Activated naive CD4-positive, alpha-beta T cell (primary cell): Measurements from ENCODE around the gene CCSER2.
"Not testable (repeated sequence)": the region's sequence is repeated elsewhere in the genome, so short reads cannot be mapped to it uniquely, and the experiment has no call there.

Experiments used
- DNase-seq, 4 experiments: peaks; one replicate each; lab custom pipeline; 2025; lab: John Stamatoyannopoulos, UW

CCSER2 gene

DNA sequence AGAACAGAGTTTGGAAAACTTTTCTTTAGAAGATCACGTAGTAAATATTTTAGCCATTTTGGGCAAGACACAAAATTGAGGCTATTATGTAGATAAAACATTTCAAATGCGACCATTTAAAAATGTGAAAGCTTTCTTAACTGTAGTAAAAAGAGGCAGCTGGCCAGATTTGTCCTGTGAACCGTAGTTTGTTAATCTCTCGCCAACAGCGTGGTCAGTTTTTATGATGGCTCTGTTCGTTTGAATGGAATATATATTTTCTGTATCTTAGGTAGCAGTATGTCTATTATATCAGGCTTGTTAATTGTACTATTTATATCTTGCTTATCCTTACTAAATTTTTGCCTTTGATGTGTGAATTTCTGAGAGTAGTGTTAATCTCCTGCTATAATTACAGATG, 124.9 kb downstream of the CCSER2 start:
- DNase-seq: no peak

DNA sequence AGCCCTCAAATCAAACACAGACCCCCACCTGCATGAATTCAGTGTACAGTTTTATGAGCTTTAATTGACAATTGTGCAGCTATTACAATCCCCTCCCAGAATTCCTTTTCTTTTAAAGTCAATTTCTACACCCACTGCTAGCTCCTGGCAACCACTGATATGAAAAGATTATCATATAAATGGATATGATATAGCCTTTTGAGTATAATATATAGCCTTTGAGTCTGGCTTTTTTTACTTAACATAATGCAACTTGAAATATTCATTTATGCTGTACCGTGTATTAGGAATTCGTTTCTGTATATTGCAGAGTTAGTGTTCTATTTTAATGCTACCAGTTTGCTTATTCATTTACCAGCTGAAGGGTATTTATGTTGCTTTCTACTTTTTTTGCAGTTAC, 127.7 kb downstream of the CCSER2 start:
- DNase-seq: no peak

DNA sequence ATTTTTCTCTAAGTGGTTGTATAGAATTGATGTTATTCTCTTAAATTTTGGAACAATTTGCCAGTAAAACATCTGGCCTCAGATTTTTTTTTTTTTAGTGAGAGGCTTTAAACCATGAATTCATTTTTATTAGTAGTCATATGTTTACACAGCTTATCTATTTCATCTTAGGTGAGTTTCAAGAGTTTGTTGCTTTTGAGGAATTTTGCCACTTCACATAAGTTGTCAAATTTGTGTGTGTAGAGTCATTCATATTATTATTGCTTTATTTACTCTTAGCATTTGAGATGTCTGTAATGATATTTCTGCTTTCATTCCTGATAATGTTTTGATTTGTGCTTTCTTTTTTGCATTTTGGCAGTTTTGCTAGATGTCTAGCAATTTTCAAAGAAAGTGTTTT, 132.1 kb downstream of the CCSER2 start:
- DNase-seq: no peak

DNA sequence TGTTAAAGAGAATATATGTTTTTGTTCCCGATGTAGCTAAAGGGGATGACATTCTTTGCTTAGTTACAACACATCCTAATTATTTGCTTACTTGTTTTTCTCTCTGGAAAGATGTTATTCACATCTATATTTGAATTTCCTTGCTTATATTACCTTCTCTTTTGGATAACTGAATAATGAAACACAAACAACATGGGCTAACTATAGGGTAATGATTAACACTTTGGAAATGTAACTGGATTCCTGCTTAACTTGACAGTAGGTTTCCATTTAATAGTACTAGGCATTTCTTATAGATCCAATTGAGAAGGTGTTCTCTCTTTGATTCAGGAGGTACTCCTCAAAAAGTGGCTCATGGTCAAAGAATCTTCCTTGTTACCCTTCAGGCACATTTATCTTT, 141.1 kb downstream of the CCSER2 start:
- no peak for DNase-seq

DNA sequence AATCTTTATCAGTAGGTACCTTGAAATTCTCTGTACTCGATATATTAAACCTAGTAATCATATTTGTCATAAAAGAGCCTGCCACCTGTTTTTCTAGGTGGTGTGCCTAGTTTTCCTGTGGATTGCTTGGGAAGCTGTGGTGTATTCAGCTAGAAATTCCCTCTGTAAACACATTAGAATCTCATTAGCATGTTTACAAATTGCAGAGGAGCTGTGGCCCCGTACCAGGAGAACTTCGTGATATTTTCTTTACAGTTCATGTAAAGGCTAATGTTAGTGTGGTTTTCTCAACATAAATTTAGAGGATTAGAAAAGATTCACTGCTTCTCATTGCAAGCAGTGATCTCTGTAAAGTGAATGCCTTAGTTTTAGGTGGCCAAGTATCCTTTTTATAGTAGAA, 144.7 kb downstream of the CCSER2 start:
- no peak for DNase-seq

DNA sequence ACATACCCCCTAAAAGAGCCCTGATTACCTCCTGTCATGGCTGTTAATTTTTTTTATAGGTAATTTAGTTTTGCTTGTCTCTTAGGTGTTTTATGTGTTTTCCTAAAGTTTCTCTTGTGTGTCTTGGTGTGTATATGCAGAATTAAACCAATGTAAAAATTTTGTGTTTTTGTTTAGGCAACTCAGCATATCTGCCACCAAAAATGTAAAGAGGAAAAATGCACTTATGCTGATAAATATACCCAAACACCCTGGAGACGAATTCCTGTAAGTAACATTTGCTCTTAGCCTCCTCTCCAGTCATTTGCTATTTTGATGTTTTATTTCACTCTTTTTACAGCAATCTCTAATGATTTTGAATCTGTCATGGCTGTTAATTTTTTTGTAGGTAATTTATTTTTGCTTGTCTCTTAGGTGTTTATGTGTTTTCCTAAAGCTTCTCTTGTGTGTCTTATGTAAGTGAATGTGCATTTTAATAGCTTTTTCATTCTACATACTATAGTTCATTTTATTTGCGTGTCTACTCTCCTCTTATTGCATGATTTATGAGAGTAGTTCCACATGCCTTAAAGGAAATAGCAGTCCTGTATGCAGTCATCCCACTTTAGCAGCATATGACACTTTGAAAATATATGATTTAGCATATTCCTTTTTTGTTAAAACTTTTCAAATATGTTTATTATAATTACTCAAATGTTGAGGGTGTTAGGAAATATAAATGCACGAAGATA, 149.2 kb downstream of the CCSER2 start:
- DNase-seq: no peak

DNA sequence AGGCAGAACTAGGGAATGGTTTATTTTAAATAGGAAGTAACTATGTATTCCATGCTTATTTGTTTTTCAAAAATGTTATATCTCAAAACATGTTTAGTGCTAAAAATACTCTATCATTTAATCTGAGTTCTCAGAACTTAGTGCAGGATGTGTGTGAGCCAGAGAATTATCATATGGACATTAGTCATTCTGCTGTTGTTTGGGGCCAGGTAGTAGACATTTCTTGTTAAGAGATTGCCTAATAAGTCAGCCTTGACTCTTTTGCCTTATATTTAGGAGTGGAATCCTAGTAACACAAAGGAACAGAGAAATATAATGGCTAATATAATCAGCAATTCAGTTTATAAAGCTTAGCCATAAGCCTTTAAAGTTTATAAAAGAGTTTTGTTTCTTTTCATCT, 149.8 kb downstream of the CCSER2 start:
- no peak for DNase-seq

DNA sequence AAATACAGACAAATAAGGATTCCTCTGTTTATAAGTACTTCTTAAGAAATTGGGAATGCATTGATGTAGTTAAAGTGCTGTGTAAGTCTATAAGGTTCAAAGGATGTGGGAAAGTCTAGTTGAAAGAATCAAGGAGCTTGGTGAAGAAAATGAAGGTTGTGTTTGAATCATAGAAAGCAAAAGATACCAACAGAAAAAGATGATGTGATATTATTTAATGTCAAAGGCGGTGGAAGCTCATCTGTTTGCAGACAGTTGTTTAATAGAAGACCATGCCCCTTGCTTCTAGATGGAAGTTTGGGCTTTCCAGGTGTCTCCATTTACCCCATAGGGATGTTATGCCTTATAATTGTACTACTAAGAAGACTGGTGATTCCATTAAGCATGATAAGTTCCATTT, 150.3 kb downstream of the CCSER2 start:
- no peak for DNase-seq

DNA sequence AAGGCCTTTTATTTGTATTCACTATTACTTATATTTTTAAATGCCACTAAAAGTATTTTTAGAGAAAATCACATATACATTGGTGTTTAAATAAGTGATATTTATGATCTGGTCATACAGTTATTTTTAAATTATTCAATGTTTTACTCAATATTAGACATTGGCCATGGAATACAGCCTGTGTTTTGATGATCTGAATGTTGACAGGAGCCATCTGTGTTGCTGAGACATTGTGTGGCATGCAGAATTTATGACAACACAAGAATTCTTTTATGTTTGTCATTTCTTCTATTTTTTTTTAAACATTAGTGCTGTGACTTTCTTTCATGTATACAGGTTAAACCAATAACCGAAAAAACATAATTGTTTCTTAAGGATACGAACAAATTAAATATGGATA, 156.2 kb downstream of the CCSER2 start:
- no peak for DNase-seq

DNA sequence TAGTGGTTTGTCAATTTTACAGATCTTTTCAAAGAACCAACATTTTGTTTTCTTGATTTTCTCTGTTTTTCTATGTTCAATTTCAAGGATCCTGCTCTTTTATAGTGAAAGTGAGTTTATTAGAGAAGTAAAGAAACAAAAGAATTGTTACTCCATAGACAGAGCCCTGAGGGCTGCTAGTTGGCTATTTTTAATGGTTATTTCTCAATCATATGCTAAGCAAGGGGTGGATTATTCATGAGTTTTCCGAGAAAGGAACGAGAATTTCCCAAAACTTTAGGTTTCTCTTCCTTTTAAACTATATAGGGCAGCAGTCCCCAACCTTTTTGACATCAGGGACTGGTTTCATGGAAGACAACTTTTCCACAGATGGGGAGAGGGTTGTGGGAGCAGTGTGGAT, 165.0 kb downstream of the CCSER2 start:
- DNase-seq: no peak

DNA sequence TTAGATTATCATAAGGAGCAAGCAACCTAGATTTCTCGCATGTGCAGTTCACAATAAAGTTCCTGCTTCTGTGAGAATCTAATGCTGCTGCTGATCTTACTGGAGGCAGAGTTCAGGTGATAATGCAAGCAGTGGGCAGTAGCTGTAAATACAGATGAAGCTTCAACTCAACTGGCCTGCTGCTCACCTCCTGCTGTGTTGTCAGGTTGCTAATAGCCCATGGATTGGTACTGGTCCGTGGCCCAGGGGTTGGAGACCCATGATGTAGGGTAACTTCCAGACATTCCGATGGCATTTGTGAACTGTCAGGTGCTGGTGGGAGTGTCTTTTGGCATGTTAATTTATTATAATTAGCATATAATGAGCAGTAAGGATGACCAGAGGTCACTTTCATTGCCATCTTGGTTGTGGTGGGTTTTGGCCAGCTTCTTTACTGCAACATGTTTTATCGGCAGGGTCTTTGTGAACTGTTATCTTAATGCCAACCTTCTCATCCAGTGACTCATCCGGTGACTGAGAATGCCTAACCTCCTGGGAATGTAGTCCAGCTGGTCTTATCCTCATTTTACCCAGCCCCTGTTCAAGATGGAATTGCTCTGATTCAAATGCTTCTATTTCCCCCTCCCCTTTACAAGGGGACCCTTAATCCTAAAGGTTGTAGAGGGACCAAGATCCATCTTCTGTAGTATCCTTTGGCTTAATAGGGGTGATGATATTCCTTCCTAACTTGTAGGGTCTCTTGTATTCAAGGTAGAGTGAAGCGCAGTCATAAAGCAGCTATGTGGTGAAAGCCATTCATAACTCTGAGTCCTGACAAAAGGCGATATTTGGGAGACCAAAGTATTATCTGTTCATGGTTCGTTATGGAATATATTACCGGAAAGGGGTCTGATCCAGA, 165.8 kb downstream of the CCSER2 start:
- DNase-seq: no peak

DNA sequence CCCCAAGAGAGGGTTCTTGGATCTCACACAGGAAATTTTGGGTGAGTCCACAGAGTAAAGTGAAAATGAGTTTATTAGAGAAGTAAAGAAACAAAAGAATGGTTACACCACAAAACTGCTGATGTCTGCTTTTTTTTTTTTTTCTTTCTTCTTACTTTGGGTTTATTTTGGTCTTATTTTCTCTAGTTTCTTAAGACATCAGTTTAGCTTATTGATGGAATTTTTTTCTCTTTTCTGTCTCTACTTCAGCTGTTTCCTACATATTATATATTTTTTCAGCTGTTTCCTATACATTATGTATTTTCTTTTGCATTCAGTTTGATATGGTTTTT, 166.4 kb downstream of the CCSER2 start:
- no peak for DNase-seq

DNA sequence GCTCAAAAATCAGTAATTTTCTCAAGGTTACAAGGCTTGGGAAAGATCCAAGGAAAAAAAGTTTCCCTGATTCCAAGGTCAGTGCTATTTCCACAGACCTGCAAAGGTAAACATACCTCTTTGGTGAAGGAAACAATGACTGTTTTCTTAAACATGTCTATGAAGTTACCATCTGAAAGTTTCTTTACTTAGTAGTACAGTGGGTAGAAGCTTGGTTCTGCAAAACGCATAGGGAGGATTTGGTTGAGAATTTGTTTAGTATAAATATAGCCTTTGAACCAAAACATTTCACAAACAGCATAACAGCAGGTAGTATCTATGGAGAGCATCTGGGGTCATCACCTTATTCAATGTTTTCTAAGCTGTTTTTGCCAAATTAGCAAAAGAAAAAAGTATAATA, 169.6 kb downstream of the CCSER2 start:
- DNase-seq: no peak

DNA sequence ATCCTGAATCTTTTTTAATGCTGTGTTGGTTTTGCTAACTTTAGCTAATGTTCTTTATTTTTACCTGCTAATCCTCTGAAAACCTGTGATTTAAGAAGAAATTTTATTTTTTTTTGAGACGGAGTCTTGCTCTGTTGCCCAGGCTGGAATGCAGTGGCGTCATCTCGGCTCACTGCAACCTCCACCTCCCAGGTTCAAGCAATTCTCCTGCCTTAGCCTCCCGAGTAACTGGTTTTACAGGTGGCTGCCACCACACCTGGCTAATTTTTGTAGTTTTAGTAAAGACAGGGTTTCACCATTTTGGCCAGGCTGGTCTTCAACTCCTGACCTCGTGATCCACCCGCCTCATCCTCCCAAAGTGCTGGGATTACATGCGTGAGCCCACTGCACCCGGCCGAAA, 170.7 kb downstream of the CCSER2 start:
- not testable (repeated sequence) for DNase-seq

DNA sequence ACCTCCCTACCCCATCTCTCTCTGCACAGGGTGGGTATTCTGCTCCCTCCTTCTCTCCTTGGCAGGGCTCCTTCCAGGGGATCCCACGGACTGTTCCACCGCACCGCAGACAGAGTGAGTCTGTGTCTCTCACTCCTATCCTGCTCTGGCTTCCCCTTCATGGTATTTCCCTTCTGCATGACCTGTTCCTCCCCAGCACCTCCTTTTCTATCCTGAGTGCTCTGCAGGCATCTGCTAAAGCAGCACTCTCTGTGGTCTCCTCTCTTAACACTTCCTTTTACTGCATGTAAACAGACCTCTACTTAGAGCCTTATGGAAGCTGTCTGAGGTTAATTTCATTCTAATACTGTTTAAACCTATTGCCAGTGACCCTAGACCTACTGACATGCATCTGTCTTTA, 171.5 kb downstream of the CCSER2 start:
- DNase-seq: no peak

DNA sequence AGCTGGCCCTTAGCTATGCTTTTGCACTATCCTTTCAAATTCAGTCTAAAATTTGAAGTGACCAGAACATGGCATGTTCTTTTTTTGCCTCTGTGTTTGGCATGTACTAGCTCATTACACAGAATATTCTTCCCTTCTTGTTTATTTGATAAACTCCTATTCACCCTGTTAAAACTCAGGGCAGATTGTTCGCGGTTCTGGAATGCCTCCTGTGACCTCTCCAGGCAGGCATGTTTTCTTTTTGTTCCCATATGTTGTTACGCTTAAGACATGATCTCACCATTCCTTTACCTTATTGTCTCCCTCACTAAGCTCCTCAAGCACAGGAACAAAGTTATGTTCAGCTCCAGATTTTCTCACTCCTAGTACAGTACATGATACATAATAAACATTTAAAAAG, 181.7 kb downstream of the CCSER2 start:
- no peak for DNase-seq

DNA sequence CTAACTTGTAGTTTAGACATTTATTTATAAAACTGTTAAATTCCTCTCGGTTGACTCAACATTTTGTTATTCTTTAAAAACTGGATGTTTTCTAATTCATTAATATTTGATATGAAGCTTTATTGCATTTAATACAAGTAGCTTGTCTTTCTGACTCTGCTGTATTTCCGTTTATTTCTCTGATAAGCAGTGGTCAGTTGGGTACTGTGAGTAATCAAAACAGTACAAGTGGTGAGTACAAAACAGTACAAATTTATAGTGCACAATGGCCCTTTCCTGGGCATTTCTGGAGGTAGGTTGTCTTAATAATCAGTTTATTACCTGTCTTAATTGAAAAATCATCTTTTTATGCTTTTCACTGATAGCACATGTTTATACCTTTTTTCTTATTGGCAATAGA, 182.7 kb downstream of the CCSER2 start:
- DNase-seq: no peak

DNA sequence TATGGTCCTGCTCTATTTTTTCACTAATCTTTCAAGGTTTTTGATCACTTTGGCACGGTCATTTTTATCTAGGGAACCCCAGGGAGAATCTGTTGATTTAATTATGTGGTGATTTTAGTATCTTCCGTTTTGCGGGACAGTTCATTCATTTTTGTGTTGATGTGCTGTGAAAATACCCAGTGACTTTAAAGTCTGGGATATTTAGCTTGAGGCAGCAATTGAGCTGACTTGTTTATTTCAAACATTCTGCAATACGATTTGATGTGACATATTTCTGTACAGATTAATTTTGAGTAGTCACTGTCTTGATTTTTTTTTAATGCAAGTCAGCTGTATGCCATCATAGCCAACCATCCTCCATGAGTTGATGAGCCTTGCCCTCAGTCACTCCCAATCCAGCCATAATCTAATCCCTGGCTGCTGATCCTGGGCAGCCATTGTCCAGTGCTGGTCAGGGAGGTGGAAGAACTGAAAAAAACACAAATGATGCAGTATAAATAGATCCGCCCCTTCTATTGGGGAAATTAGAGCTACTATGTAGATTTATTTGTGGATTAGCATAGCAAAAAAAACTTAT, 183.4 kb downstream of the CCSER2 start:
- DNase-seq: no peak

DNA sequence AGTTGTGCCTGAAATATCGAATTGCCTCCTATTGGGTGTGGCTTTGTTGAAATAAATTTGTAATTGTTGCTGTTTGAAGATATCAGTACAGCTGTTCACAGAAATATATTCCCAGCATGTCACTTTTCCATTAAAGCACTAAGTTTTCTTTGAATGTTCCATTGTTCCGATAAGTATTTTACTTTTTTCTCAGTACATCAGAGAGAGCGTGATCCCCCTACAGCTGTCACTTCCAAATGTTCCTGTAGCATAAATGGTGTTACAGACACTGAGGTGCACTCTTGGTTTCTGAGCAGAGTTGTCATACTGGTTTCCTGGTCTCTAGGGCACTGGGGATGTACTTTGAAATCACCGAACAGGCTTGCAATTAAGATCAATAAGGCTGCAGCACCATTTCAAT, 189.2 kb downstream of the CCSER2 start:
- DNase-seq: no peak

DNA sequence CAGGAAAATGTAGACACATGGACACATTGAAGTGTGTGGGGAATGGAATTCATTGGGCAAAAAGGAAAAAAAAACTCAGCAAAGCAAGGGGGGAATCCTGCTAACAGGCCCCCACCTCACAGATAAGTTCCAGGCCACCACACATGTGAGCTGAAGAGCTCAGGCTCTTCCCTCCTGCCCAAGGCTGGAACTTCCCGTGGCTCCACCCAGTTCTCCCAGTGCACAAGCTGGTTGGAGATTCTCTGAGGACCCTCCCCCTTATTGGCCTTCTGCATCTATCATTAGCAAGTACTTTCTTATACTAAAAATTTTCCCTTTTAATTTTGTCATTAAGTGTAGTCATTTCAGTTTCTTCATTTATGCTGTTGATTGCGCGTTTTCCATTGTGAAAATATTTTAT, 190.8 kb downstream of the CCSER2 start:
- no peak for DNase-seq

DNA sequence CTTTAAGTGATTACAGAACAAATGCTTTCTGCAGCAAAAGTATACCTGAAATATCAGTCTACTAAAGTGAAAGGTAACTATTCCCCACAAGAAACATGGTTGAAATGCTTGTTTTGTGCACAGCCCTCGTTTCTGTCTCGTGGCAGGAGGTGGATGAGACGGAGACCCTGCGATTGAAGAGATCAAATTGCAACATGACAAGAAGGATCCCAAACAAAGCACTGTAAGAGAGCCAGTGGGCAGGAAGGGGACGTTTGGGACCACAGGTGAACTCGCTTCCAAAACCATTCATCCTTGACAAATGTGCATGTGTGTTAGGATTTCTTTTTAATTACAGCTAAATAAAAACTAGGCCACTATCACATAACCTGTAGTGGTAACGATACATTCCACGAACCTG, 192.6 kb downstream of the CCSER2 start:
- no peak for DNase-seq

DNA sequence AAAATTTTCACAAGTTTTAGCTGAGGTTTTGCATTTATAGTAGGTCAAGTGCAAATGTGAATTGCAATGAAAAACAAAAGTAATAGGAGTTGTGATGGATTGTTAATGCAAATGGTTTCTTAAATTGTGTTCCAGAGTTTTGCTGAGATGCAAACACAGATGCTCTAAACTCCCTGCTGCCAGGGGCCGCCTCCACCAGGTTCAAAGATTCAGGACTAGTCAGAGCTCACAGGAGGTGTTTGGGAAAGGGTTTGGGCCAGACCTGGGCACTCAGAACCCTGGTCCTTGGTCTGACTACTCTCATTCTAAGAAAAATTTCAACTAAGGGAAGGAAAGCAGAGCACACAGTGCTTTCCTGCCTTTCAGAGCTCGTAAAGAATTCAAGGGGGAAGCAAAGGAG, 193.1 kb downstream of the CCSER2 start:
- no peak for DNase-seq
